NOMO-1 treated with DMSO at 0.1 percent for 48 hours (cell line): Measurements from ENCODE around the gene SH3BP5.

Experiments
- DNase-seq: peaks from one replicate; lab custom pipeline; 2025; ENCODE audit not compliant: unreplicated experiment; lab: John Stamatoyannopoulos, UW

The SH3BP5 gene

DNA sequence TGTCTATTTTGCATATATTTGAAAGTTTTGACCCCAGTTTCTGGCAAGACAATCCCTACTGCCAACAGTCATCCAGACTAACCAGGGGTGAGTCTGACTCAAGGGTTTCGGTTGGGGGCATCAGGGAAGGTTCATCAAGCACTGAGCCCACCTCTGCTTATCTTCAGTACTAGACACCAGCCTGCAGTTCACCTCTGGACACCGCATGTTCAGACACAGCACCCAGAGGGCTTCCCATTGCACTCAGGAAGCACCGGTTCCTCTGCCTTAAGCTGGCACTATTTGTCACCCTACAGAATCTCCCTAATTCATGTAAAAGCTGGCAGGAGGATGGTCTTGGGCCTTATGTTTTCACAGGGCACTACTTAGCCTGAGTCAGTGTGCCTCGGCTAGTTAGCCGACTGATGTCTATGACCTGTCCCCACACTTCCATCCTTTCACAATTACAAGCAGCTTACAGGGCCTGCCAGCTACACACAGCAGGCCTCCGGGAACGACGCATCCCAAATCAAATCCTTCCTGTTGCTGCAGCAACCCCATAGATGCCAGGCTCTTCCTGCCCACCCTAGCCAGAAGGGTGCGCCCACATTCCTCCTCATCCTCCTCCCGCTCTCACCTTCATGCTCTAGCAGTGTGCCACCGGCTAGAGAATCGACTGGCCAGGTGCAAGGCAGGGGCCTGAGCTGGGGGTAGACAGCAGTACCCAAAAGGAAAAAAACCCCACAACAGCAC is 52.5 kb downstream of the SH3BP5 start:
- DNase-seq = no peak

DNA sequence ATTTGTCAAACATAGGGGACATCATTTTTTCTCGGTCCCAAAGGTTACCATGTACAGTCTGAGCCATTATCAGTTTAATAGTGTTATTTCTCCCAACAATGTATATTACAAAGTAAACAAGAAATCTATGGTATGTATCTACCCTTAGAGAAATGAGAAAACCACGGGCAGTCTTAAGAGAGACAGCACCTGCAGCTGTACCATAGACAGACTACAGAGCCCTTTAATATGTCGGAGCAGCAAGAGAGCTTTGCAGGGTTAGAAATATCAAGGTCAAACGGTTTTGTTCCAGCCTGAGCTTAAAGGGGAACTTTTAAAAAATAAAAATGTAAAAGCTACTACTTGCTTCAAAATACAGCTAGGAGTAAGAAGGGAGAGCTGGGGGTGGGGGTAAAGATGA is 53.2 kb downstream of the SH3BP5 start:
- no peak for DNase-seq

GRCh38 chr3:15277861-15278500 is 54.4 kb downstream of the SH3BP5 start:
- no peak for DNase-seq

DNA sequence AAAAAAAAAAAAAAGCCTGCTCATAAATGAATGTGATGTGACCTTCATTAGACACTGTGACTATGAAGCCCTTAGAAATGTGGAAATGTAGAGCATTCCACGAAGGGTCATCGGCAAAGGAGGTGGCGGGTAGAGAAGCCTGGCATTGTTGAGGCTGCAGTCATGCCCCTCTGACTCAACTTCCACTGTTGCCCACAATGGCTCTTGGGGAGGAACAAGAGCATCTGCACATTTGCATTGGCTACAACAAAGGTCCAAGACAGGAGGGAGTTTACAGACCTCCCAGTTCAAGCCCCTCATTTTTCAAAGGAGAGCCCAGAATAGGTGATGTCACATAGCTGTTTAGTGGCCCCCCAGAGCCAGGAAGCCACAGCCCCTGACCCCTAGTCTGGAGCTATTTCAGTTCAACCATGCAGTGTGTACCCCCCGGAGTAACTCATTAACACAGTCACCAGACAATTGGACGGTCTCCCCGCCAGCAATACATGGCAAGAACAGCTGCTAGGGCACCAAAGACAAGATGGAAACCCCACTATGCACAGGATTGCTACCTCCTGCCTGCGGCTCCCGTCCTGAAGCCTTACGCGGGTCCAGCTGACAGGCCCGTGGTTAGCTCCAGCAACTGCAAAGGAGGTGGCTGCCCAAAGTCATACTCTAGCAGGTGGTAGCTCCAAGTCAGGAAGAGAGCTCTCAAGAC is 56.2 kb downstream of the SH3BP5 start:
- DNase-seq = no peak

GRCh38 chr3:15273227-15273626 is 59.2 kb downstream of the SH3BP5 start:
- peak; percentile 50 for DNase-seq

- DNase-seq = peak; percentile 5
These were observed 59.8 kb downstream of the SH3BP5 start for GRCh38 chr3:15272426-15273196.

- peak; percentile 93 for DNase-seq
These were observed 60.5 kb downstream of the SH3BP5 start for GRCh38 chr3:15271785-15272381.

DNA sequence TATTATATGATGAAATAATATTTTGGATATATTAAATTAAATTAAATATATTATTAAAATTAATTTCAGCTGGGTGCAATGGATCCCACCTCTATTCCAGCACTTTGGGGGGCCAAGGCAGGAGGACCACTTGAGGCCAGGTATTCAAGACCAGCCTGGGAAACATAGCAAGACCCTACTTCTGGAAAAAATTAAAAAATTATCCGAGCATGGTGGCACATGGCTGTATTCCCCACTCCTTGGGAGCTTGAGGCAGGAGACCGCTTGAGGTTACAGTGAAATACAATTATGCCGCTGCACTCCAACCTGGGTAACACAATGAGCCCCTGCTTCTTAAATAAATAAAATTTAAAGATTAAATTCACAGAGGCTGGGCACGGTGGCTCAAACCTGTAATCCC is 61.4 kb downstream of the SH3BP5 start:
- no peak for DNase-seq

- DNase-seq = peak; percentile 94
These were observed 63.0 kb downstream of the SH3BP5 start for GRCh38 chr3:15269091-15269989.

GRCh38 chr3:15268033-15268631 is 64.3 kb downstream of the SH3BP5 start:
- peak; percentile 86 for DNase-seq

DNA sequence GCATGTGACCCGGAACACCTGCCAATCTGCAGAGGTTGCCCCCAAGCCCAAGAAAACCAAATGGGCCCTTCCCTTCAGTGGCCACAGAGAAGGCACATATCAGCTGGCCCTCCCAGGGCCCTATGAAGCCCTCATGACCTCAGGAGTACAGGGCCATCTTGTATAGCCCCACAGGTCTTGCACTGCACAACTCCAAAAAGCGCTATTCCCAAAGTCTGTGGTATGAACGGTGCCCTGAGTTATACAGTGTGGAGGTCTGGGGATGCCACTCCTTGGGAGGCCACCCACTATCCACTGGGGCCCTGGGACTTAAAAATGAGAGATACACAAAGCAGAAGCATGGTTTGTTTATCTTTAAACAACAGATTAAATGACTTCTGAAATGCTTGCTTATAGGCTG is 64.9 kb downstream of the SH3BP5 start:
- no peak for DNase-seq

DNA sequence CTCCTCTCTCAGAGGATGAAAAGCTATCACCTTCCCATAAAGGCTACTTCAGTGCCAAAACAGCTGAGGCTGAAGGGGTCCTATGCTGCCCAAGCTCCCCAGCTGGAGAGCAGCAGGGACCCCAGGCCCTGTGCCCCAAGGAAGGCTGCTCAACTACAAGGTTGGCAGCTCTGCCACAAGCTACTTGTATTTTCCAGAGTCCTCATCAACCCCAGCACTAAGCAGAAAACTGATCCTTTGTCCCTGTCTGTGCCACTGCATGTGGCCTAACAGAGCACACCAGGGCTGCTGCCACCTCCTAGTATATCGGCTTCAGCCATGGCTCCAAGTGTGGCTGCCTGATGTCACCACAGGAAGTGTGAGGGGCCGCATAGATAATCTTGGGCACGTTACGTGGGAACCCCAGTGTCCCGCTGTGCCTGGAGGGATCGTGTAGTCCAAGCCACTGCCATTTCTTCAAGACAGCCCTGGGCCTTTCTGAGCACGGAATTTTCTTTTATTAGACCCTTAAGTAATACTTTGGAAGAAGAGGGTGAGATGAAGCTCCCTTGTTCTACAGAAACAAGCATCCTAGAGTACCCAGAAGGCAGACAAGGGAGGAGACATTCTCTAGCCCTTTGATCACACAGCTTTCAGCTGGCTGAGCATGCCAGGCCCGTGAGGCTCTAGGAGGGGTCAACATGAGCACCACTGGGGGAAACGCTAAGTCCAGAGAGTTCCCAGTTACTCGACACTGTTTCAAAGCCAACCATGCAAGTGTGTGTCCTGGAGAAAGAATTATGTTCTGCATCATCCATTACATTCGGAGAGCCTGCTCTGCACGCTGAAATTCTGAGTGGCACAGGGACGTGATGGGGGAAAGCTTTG is 65.6 kb downstream of the SH3BP5 start:
- no peak for DNase-seq

DNA sequence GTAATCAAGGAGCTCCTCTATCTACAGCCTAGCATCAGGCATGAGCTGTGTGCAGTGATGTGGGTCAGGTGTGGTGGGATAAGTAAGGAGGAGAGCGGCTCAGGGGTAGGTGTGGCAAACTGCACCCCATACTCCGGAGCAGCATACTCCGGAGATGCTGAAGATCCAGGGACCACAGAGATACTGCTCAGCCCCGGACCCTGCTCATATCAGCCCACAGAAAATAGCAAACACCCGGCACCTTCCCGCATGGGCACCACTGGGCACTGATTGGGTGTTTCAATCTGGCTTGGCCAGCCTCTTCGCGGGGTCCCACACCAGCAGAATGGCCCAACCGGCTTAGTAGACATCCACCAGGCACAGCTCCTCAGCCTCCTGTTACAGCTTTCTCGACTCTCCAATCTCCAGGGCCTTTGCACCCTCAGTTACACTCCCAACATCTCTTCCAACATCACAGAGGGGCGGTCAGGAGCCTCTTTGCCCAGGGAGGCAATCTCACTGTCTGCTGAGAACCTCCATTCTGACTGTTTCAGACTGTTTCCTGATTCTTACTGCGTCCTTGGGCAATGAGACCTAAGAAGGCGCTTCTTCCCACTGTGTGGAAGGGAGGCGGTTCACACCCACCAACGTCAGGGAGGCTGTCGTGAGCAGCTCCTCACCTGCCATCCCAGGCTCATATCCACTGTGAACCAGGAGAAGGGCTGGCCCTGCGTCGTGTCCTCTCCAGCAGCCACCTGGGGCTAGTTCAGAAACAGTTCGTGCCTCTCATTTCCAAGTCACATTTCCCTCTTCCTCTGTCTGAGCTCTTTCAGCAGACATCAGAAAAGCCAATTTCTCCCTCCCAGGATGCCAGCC is 66.5 kb downstream of the SH3BP5 start:
- no peak for DNase-seq

DNA sequence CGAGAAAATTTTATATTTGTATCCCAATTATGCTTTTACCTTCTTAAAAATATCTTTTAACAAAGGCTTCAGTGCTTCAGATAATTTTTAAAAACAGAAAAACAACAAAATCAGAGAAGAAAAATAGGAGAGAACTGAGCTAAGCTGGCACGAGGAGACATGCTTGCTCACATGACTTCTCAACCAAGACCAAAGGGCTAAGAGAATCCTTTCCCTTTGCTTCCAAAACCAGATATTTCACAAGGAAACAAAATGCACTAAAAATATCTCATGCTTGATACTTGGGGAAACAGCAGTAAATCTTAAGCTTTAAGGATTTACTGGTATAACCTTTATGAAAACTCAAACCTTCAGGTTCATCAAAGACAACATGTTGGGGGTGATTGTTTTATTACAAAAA is 67.9 kb downstream of the SH3BP5 start:
- no peak for DNase-seq

DNA sequence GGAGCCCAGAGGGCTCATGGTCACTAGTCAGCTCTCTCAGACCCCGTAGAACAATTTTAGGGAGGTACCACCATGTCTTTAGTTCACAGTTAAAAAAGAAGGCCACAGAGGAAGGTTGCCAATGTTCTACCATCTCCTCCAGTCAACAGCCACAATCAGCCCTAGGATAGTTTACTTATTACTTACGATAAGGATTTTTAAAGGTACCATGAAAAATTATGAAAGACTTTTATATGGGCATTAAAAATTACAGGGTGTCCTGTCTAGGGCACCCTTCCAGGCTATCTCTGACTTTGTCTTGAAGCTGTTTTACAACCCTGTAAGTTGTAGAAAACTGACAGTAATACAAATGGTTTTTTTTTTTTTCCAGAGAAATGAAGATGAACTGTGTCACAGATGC is 68.5 kb downstream of the SH3BP5 start:
- DNase-seq = no peak

- DNase-seq = no peak
These were observed 69.3 kb downstream of the SH3BP5 start for GRCh38 chr3:15263120-15263519.

DNA sequence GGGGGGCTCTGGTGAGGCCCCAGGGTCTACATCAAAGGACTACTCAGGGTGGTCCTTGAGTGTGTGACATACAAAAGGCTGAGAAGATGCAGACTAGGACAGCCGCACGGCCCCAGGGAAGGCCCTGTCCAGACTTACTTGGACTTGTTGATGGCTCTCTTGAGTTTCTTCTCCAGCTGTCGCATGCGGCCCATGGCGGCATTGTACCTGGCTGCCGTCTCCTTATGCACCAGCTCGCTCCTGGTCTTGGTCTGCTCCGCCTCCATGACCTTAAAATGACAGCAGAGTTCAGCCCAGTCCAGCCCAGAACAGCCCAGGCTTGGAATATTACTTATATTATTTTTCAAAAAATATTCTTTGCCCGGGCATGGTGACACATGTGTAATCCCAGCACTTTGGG is 70.4 kb downstream of the SH3BP5 start:
- DNase-seq = no peak

DNA sequence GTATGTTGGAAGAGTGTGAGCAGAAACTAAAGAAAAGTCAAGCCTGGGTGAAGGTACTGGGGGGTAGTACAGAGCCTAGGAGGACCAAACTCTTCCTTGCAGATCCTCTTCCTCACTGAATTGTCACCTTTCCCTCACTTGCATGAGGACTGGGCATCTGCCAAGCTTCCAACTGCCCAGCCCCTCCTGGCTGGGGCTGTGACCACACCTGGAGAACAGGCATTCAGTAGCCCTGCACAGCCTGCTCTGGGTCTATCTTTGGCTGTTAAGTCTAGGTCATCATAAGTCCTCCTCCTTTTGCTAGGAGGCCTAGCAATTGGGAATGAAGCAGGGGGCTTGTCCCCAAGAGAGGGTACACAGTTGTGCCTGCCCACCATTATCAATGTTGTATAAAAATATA is 71.1 kb downstream of the SH3BP5 start:
- no peak for DNase-seq
